Measurements from ENCODE around the gene TRAPPC14.

TRAPPC14 gene

GRCh38 chr7:100126239-100126930 lies 32.1 kb downstream of the TRAPPC14 start:
- DNase-seq (ENCODE audit: low read depth in 2 of 2), result no peak

- no peak for DNase-seq (ENCODE audit: low read depth in 2 of 2)
Observed at GRCh38 chr7:100124301-100125230, 34.0 kb downstream of the TRAPPC14 start.

DNA sequence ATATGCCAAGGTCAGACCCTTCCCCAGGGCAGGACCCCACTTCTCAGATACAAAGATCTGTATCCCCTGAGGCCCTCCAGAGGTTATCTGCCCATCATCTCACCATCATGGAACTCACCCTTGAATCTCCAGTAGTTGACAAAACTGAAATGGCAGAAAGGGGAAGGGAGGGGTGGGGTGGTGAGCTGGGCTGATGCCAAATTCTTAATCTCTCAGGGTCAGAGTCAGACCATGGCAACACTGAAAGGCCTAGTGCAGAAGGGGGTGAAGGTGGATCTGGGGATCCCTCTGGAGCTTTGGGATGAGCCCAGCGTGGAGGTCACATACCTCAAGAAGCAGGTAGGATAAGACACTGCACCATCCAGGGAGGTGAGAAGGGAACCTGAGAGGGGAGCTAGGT lies 36.0 kb downstream of the TRAPPC14 start:
- DNase-seq (ENCODE audit: low read depth in 2 of 2), result no peak

DNA sequence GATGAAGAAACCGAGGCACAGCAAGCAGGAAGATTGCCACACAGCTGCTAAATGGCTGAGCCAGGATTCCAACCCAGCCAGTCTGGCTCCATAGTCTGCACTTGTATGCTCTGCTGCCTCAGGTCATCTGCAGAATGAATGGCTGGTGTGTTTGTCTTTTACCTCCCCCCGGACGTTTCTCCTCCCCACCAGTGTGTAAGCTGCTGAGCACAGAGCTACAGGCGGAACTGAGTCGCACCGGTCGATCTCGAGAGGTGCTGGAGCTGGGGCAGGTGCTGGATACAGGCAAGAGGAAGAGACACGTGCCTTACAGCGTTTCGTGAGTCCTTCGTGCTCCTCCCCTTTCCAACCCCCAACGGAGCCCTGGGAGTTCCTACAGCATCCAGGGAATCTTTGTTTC lies 36.5 kb downstream of the TRAPPC14 start:
- no peak for DNase-seq (ENCODE audit: low read depth in 2 of 2)

GRCh38 chr7:100120733-100121036 lies 37.8 kb downstream of the TRAPPC14 start:
- no peak for DNase-seq (ENCODE audit: low read depth in 2 of 2)

DNA sequence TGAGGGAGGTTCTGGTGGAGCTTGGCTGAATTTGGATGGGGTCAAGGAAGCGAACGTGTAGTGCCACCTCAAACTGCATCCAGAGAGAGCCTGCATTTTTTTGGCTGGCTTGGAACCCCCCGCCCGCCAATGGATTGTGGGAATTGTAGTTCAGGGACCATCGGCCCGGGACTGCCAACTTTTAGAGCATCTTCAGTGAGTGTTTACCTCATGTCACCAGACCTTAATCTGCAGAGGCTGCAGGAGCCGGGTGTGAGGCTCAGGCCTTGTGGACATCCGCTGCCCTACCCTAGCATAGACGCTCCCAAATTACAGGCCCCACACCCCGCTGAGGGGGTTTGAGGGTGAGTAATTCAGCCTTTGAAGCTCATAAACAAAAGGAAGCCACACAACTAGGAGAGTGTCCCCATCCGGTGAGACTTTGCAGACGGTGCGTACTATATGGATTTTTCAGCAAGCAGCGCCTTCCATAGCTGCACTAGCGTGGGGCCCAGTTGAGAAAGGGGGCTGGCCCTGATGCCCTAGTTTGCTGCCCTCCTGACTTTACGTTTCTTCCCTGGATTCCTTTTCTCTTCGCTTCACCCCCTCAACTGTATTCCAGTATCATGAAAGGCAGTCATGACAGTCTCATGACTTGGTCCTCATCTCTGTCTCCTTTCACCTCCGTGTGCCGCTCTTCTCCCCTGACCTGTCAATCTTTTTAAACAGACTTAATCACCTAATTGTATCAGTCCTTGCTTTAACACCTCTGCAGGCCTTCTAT lies 38.4 kb downstream of the TRAPPC14 start:
- peak; percentile 43 to 47 for DNase-seq (ENCODE audit: low read depth in 2 of 2)

DNA sequence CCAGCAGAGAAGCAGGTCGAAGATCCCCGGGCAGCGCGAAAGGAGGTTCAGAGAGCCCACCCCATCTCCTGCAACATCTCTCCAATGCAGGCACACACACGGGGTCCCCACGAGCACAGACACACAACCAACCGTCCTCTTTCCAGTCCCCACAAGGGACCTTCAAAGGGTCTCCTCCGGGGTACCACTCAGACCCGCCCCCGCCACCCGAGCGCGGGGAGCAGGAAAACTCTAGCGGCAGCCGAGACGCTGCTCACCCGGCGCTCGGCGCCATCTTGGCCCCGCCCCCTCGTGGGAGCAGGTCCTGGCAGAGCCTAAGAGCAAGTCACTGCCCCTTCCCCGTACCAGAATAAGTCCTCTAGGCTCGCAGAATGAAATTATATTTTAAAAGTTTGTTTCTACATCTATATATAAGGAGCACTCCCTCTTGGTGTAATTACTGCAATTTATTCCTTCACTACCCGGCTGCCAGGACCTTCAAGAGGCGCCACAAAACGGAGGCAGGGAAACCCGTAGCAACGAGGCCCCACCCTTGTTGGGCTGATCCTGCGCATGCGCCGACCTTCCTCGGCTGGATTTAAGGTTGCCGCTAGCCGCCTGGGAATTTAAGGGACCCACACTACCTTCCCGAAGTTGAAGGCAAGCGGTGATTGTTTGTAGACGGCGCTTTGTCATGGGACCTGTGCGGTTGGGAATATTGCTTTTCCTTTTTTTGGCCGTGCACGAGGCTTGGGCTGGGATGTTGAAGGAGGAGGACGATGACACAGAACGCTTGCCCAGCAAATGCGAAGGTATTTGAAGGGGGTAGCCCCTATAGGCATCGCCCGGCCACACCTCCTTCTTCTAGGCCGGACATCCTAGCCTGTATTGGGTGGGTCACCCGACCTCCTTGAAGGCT lies 39.2 kb downstream of the TRAPPC14 start, which contains the start of the genes CNPY4 and TAF6:
Gene CNPY4 (plus strand): TSS at position 563 of the 898 bp plus-strand sequence. CDS start 111 bp downstream, at position 674.
Gene TAF6 (minus strand): TSS at position 287 of the 898 bp plus-strand sequence. CDS start 5,149 bp downstream, outside the sequence.
- DNase-seq (ENCODE audit: low read depth in 2 of 2), result peak; percentile 91 to 92

DNA sequence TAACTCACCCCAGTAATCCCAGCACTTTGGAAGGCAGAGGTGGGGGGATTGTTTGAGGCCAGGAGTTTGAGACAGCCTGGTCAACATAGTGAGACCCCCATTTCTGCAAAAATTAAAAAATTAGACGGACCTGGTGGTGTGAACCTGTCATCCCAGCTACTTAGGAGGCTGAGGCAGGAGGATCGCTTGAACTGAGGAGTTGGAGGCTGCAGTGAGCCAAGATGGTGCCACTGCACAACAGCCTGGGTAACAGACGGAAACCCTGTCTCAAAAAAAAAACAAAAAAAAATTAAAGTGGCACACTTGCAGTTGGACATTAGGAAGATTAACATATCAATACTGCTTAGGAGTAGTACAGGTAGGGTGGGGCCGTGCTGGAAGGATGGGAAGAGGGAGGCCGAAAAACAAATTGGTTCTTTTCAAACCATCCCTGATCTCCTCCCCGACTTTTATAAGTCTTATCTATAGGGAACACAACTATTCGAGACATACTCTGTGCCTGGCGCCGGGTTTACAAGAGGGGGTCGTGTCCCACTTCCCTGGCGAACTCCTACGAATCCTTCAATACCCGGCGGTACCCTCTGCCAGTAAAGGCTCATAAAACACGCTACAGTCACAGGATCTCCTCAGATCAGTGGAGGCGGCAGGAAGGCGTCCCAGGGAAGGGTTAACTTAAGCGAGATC lies 40.0 kb downstream of the TRAPPC14 start:
- DNase-seq (ENCODE audit: low read depth in 2 of 2), result no peak

DNA sequence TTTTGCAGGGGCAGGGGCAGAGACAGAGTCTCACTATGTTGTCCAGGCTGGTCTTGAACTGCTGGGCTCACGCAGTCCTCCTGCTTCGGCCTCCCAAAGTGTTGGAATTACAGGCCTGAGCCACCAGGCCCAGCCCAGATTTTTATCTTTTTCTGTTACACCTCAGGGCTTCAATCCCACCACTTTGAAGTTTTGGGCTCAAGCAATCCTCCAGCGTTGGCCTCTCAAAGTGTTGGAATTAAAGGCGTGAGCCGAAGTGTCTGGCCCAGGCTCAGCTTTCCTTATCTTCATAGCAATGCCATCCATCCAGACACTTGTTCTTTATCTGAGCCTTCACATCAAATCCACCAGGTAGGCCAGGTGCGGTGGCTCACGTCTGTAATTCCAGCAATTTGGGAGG lies 43.5 kb downstream of the TRAPPC14 start:
- no peak for DNase-seq (ENCODE audit: low read depth in 2 of 2)

- DNase-seq (ENCODE audit: low read depth in 2 of 2), result no peak
Observed at GRCh38 chr7:100111914-100112313, 46.6 kb downstream of the TRAPPC14 start.

DNA sequence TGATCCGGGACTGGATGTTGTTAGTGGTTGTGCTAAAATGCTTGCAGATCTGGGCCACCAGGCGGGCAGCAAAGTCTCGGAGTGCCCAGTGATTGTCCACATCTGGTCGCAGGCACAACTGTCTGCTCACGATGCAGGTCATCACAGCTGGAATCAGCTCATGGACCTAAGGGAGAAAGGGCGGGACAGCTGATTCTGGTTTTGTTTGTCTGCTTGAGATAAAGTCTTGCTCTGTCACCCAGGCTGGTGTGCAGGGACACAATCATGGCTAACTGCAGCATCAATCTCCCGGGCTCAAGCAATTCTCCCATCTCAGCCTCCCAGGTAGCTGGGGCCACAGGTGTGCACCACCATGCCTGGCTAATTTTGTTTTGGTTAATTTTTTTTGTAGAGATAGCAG lies 47.4 kb downstream of the TRAPPC14 start:
- DNase-seq (ENCODE audit: low read depth in 2 of 2), result no peak

GRCh38 chr7:100109521-100110163 lies 48.9 kb downstream of the TRAPPC14 start:
- DNase-seq (ENCODE audit: low read depth in 2 of 2), result no peak

GRCh38 chr7:100107890-100108289 lies 50.6 kb downstream of the TRAPPC14 start:
- DNase-seq (ENCODE audit: low read depth in 2 of 2), result no peak

GRCh38 chr7:100107125-100107737 lies 51.3 kb downstream of the TRAPPC14 start:
- no peak for DNase-seq (ENCODE audit: low read depth in 2 of 2)

- DNase-seq (ENCODE audit: low read depth in 2 of 2), result no peak
Observed at GRCh38 chr7:100106633-100107032, 51.9 kb downstream of the TRAPPC14 start.

- DNase-seq (ENCODE audit: low read depth in 2 of 2), result no peak
Observed at GRCh38 chr7:100105534-100105933, 53.0 kb downstream of the TRAPPC14 start.
